Aorta (tissue), 5 donors: ENCODE measurements around the gene GPNMB. TPM values are rescaled to one million over a fixed set of nuclear protein-coding genes. Genes with fewer than 3 reads are reported as not detected.

Source experiments
- ATAC-seq: fragments of 200-7000 bp; cut with Tn5 transposase; one replicate; pipeline ENCODE4 v1.9.1; 2022; ENCODE audit warnings: moderate library complexity; ENCODE audit not compliant: low FRiP score
- DNase-seq, 2 donors: peaks; one replicate each; pipeline ENCODE4 v3.0.0-alpha.2; 2020
- H3K27ac ChIP-seq, 2 donors: one replicate each; pipeline ENCODE4 v1.5.1; 2013; ENCODE audit warnings: low read length in 2 of 2, mild to moderate bottlenecking in 2 of 2, moderate library complexity in 2 of 2, control low read depth in 1 of 2, inconsistent platforms in 1 of 2, low read depth in 1 of 2
- H3K27me3 ChIP-seq, 2 donors: one replicate each; pipeline ENCODE4 v1.6.1; 2013; ENCODE audit warnings: control low read depth in 1 of 2, low read length in 1 of 2, mild to moderate bottlenecking in 1 of 2, moderate library complexity in 1 of 2; ENCODE audit not compliant: insufficient read depth in 2 of 2, control insufficient read depth in 1 of 2
- H3K36me3 ChIP-seq, 2 donors: one replicate each; pipeline ENCODE4 v1.6.1; 2013; ENCODE audit warnings: control low read depth in 1 of 2, low read length in 1 of 2, mild to moderate bottlenecking in 1 of 2; ENCODE audit not compliant: insufficient read depth in 2 of 2, control insufficient read depth in 1 of 2
- H3K4me1 ChIP-seq, 2 donors: one replicate each; pipeline ENCODE4 v1.6.1; 2013; ENCODE audit warnings: low read length in 2 of 2, control low read depth in 1 of 2, mild to moderate bottlenecking in 1 of 2, moderate library complexity in 1 of 2; ENCODE audit not compliant: insufficient read depth in 2 of 2, control insufficient read depth in 1 of 2
- H3K4me3 ChIP-seq, 2 donors: one replicate each; pipeline ENCODE4 v1.5.1; 2013; ENCODE audit warnings: low read length in 2 of 2, control low read depth in 1 of 2, mild to moderate bottlenecking in 1 of 2
- H3K9me3 ChIP-seq: one replicate; pipeline ENCODE4 v1.6.1; 2013; ENCODE audit warnings: mild to moderate bottlenecking, low read length; ENCODE audit not compliant: control insufficient read depth
- WGBS, 2 donors: extraction: QIAGEN DNeasy Blood & Tissue Kit; methylation state at CpG; one replicate each; pipeline ENCODE4 v1.1.7; 2013; 5-methylcytosine and 5-hydroxymethylcytosine counted together
- intact Hi-C, 2 donors: fragments of 100-400 bp; cut with DNase I; formaldehyde crosslinking; loops; one replicate each; pipeline versions ENCODE4 v1.14.2 to v1.15.0; 2022
- polyA plus RNA-seq, 2 donors: library from polyadenylated mRNA; stranded (reverse); fragments of 200-250 nt; gene quantifications; one replicate each; pipeline ENCODE4 v1.2.3, GENCODE V29; 2013
- total RNA-seq, 2 donors: library from RNA; stranded (reverse); fragmentation: NEBNext Ultra II Directional; extraction: Animal tissue kit (Norgen Biotek cat#: 25700); gene quantifications; one replicate each; pipeline ENCODE4 v1.2.1, GENCODE V29; 2021
- donor health status: healthy with polysubstance abuse.
- donor health status: Bipolar disorder and iron deficiency.
- donor health status: DM: no; HTN: no; CAD: no.
- donor health status: DM: no; HTN: no; CAD: no.
- donor health status: DM: yes; HTN: yes; CAD: no.

The GPNMB gene
- total and polyA plus RNA-seq, 4 donors, result 60.2 to 209 (median 152) TPM

- WGBS, 2 donors, result 82 to 88% methylated on average over 12 of the region's 12 CpGs
- Histone ChIP-seq H3K4me1 (peaks cover 0 to 1% of the 10 kb centered on the region in 2 donors), H3K27me3 (no peaks in the 10 kb centered on the region), H3K27ac (no peak overlapping the region), H3K36me3 (no peaks in the 10 kb centered on the region), H3K9me3 (no peaks in the 10 kb centered on the region), H3K4me3 (no peak overlapping the region)
- intact Hi-C loops, result no loop called here
- ATAC-seq (no peak), DNase-seq (no peak)
Observed at GRCh38 chr7:23293500-23294073, 47.0 kb downstream of the GPNMB start.

- DNase-seq (no peak), ATAC-seq (no peak)
- intact Hi-C loops, result loop anchor here in 1 of 2 donors (5.0 kb wide), 1 partner anchor 238 kb away; the partner anchor contains the start of gene TRA2A
- Histone ChIP-seq H3K27ac (no peak overlapping the region), H3K9me3 (no peaks in the 10 kb centered on the region), H3K4me1 (peaks cover 0 to 2% of the 10 kb centered on the region in 2 donors), H3K4me3 (no peak overlapping the region), H3K27me3 (no peaks in the 10 kb centered on the region), H3K36me3 (no peaks in the 10 kb centered on the region)
- WGBS, 2 donors, result 78 to 83% methylated on average over 6 of the region's 6 CpGs
Observed at GRCh38 chr7:23294549-23295400, 48.2 kb downstream of the GPNMB start.

GRCh38 chr7:23295401-23295697, 48.8 kb downstream of the GPNMB start:
- ATAC-seq (no peak), DNase-seq (no peak)
- intact Hi-C loops, result loop anchor here in 1 of 2 donors (5.0 kb wide), 1 partner anchor 237 kb away; the partner anchor contains the start of gene TRA2A
- no peaks in the 10 kb centered on the region for H3K27me3 ChIP-seq
- no peak overlapping the region for H3K4me3 ChIP-seq
- no peaks in the 10 kb centered on the region for H3K36me3 ChIP-seq
- no peaks in the 10 kb centered on the region for H3K9me3 ChIP-seq
- H3K27ac ChIP-seq, result no peak overlapping the region
- H3K4me1 ChIP-seq, result peaks cover 0 to 2% of the 10 kb centered on the region in 2 donors

- Histone ChIP-seq H3K27ac (peak overlapping the region; percentile 73 to 91), H3K4me1 (peaks cover 0 to 2% of the 10 kb centered on the region in 2 donors), H3K4me3 (peak overlapping the region in 1 of 2 donors; percentile 7), H3K36me3 (no peaks in the 10 kb centered on the region), H3K27me3 (no peaks in the 10 kb centered on the region), H3K9me3 (no peaks in the 10 kb centered on the region)
- ATAC-seq (peak; percentile 17), DNase-seq (no peak)
- intact Hi-C loops, result loop anchor here in 1 of 2 donors (5.0 kb wide), 1 partner anchor 234 kb away; the partner anchor contains the start of gene TRA2A
- 12 to 25% methylated on average over 11 of the region's 11 CpGs for WGBS, 2 donors
Observed at GRCh38 chr7:23298141-23298881, 51.7 kb downstream of the GPNMB start.

- Histone ChIP-seq H3K36me3 (no peaks in the 10 kb centered on the region), H3K4me3 (peak within 1 kb of the TSS; percentile 73 to 98), H3K27me3 (no peaks in the 10 kb centered on the region), H3K4me1 (peaks cover 0 to 2% of the 10 kb centered on the region in 2 donors), H3K27ac (peak within 1 kb of the TSS; percentile 73 to 91), H3K9me3 (no peaks in the 10 kb centered on the region)
- ATAC-seq (peak; percentile 100), DNase-seq (peak; percentile 98 to 99)
- WGBS, 2 donors, result 1 to 3% methylated on average over 59 of the region's 59 CpGs
- intact Hi-C loops, result loop anchor here in 1 of 2 donors (5.0 kb wide), 1 partner anchor 233 kb away; the partner anchor contains the start of gene TRA2A
Observed at GRCh38 chr7:23298885-23299769, 52.6 kb downstream of the GPNMB start, which contains the start of gene MALSU1. TSS of gene MALSU1 (plus strand) at chr7:23299339. CDS start at chr7:23299353, 14 bp downstream.

GRCh38 chr7:23299770-23300300, 53.3 kb downstream of the GPNMB start:
- DNase-seq (no peak), ATAC-seq (no peak)
- H3K27ac ChIP-seq, result peak overlapping the region; percentile 15 to 50
- H3K27me3 ChIP-seq, result no peaks in the 10 kb centered on the region
- H3K4me3 ChIP-seq, result peak overlapping the region; percentile 73 to 98
- intact Hi-C loops, result loop anchor here in 1 of 2 donors (5.0 kb wide), 1 partner anchor 232 kb away; the partner anchor contains the start of gene TRA2A
- H3K9me3 ChIP-seq, result no peaks in the 10 kb centered on the region
- H3K36me3 ChIP-seq, result no peaks in the 10 kb centered on the region
- H3K4me1 ChIP-seq, result peaks cover 0 to 2% of the 10 kb centered on the region in 2 donors
- 9 to 12% methylated on average over 12 of the region's 12 CpGs for WGBS, 2 donors

GRCh38 chr7:23306936-23307521, 60.5 kb downstream of the GPNMB start:
- intact Hi-C loops, result no loop called here
- DNase-seq (no peak), ATAC-seq (no peak)
- WGBS, 2 donors, result 91 to 94% methylated on average over 2 of the region's 2 CpGs
- peaks cover 2 to 8% of the 10 kb centered on the region in 2 donors for H3K36me3 ChIP-seq
- H3K9me3 ChIP-seq, result no peaks in the 10 kb centered on the region
- H3K27me3 ChIP-seq, result no peaks in the 10 kb centered on the region
- no peak overlapping the region for H3K4me3 ChIP-seq
- H3K4me1 ChIP-seq, result no peaks in the 10 kb centered on the region
- H3K27ac ChIP-seq, result no peak overlapping the region
